NT2/D1 (cell line): ENCODE measurements around the gene LYZL2.
"Not testable (repeated sequence)": the region's sequence is repeated elsewhere in the genome, so short reads cannot be mapped to it uniquely, and the experiment has no call there.

Experiments
- DNase-seq: peaks from one replicate; pipeline ENCODE4 v3.0.0-alpha.2; 2011; ENCODE audit warnings: low read depth, low spot score
- H3K27me3 ChIP-seq: 2 replicates; pipeline ENCODE4 v1.6.0; 2011; ENCODE audit warnings: mild to moderate bottlenecking; ENCODE audit not compliant: insufficient read length, insufficient read depth
- H3K36me3 ChIP-seq: 2 replicates; pipeline ENCODE4 v1.6.1; 2011; ENCODE audit warnings: mild to moderate bottlenecking, low read length, mixed read lengths; ENCODE audit not compliant: insufficient read depth, insufficient read length
- H3K4me1 ChIP-seq: 2 replicates; pipeline ENCODE4 v1.5.1; 2011; ENCODE audit not compliant: insufficient read depth, insufficient read length
- H3K4me3 ChIP-seq: 2 replicates; pipeline ENCODE4 v1.5.1; 2011; ENCODE audit warnings: low read depth; ENCODE audit not compliant: insufficient read length
- H3K9ac ChIP-seq: 2 replicates; pipeline ENCODE4 v1.6.0; 2011; ENCODE audit warnings: low read depth; ENCODE audit not compliant: insufficient read length
- H3K9me3 ChIP-seq: 2 replicates; pipeline ENCODE4 v1.5.1; 2011; ENCODE audit warnings: mild to moderate bottlenecking, low read length; ENCODE audit not compliant: insufficient read depth
- SUZ12 ChIP-seq: IDR thresholded peaks from 2 replicates; pipeline ENCODE4 v1.6.1; 2011; ENCODE audit not compliant: insufficient read length, insufficient read depth; ENCODE audit errors: extremely low read depth
- YY1 ChIP-seq: IDR thresholded peaks from 2 replicates; pipeline ENCODE4 v1.6.1; 2011; ENCODE audit not compliant: insufficient read length, insufficient read depth
- ZNF274 ChIP-seq: IDR thresholded peaks from 2 replicates; pipeline ENCODE4 v1.6.1; 2011; ENCODE audit warnings: mild to moderate bottlenecking, low read depth, low read length

Gene LYZL2

GRCh38 chr10:30639946-30640786 lies 10.6 kb upstream of the LYZL2 start:
- Histone ChIP-seq H3K9me3 (no peaks in the 10 kb centered on the region), H3K9ac (no peak overlapping the region), H3K4me1 (peaks cover 2% of the 10 kb centered on the region), H3K4me3 (no peak overlapping the region), H3K27me3 (no peaks in the 10 kb centered on the region), H3K36me3 (no peaks in the 10 kb centered on the region)
- peak; percentile 35 for DNase-seq
- no peak for TF ChIP-seq YY1
- no peak for TF ChIP-seq SUZ12
- TF ChIP-seq ZNF274: no peak

GRCh38 chr10:30637881-30638467 lies 8.4 kb upstream of the LYZL2 start:
- Histone ChIP-seq H3K4me1 (no peaks in the 10 kb centered on the region), H3K9me3 (no peaks in the 10 kb centered on the region), H3K9ac (no peak overlapping the region), H3K4me3 (no peak overlapping the region), H3K36me3 (no peaks in the 10 kb centered on the region), H3K27me3 (no peaks in the 10 kb centered on the region)
- TF ChIP-seq ZNF274 (no peak), SUZ12 (no peak), YY1 (no peak)
- DNase-seq: peak; percentile 5

GRCh38 chr10:30631188-30631587 lies 1.6 kb upstream of the LYZL2 start:
- Histone ChIP-seq H3K4me3 (no peak overlapping the region), H3K27me3 (no peaks in the 10 kb centered on the region), H3K4me1 (no peaks in the 10 kb centered on the region), H3K9me3 (no peaks in the 10 kb centered on the region), H3K36me3 (no peaks in the 10 kb centered on the region), H3K9ac (no peak overlapping the region)
- TF ChIP-seq ZNF274: no peak
- no peak for TF ChIP-seq SUZ12
- TF ChIP-seq YY1: no peak
- no peak for DNase-seq

- Histone ChIP-seq H3K4me3 (no peak overlapping the region), H3K9me3 (no peaks in the 10 kb centered on the region), H3K36me3 (no peaks in the 10 kb centered on the region), H3K27me3 (no peaks in the 10 kb centered on the region), H3K9ac (no peak overlapping the region), H3K4me1 (no peaks in the 10 kb centered on the region)
- no peak for DNase-seq
- TF ChIP-seq ZNF274: no peak
- TF ChIP-seq YY1: no peak
- TF ChIP-seq SUZ12: no peak
Observed at GRCh38 chr10:30630571-30630970, 1.0 kb upstream of the LYZL2 start.

- H3K4me3 ChIP-seq, DNase-seq, H3K9ac ChIP-seq, H3K9me3 ChIP-seq, H3K27me3 ChIP-seq, H3K36me3 ChIP-seq, H3K4me1 ChIP-seq: not testable (repeated sequence)
Observed at GRCh38 chr10:30628576-30628975, 977 bp downstream of the LYZL2 start.

- not testable (repeated sequence) for H3K9ac ChIP-seq, DNase-seq, H3K36me3 ChIP-seq, H3K4me3 ChIP-seq, H3K9me3 ChIP-seq, H3K4me1 ChIP-seq, H3K27me3 ChIP-seq
Observed at GRCh38 chr10:30626837-30627236, 2.7 kb downstream of the LYZL2 start.

- not testable (repeated sequence) for H3K4me3 ChIP-seq, H3K9me3 ChIP-seq, H3K27me3 ChIP-seq, H3K9ac ChIP-seq, DNase-seq, H3K4me1 ChIP-seq, H3K36me3 ChIP-seq
Observed at GRCh38 chr10:30626196-30626595, 3.4 kb downstream of the LYZL2 start.

- Histone ChIP-seq H3K36me3 (no peaks in the 10 kb centered on the region), H3K4me1 (no peaks in the 10 kb centered on the region), H3K9me3 (no peaks in the 10 kb centered on the region), H3K27me3 (no peaks in the 10 kb centered on the region), H3K4me3 (no peak overlapping the region), H3K9ac (no peak overlapping the region)
- no peak for DNase-seq
- TF ChIP-seq ZNF274 (no peak), SUZ12 (no peak), YY1 (no peak)
Observed at GRCh38 chr10:30625080-30625479, 4.5 kb downstream of the LYZL2 start.
